Activated naive CD8-positive, alpha-beta T cell treated with anti-CD3 and anti-CD28 coated beads, Interleukin-2, amount 50 U/mL, for 16 hours (primary cell): ENCODE measurements around the gene MYOT.
"Not testable (repeated sequence)": the region's sequence is repeated elsewhere in the genome, so short reads cannot be mapped to it uniquely, and the experiment has no call there.

Experiments used
- DNase-seq: peaks from one replicate; pipeline ENCODE4 v3.0.0-alpha.2; 2020; ENCODE audit warnings: low read depth, low spot score

MYOT gene

GRCh38 chr5:137867664-137868063 lies at the start of gene MYOT:
Gene MYOT (plus strand): TSS chr5:137867860. CDS start chr5:137870652, 2,792 bp downstream.
- no peak for DNase-seq

GRCh38 chr5:137819766-137820165 lies 47.9 kb upstream of the MYOT start:
- no peak for DNase-seq

GRCh38 chr5:137822158-137822764 lies 45.4 kb upstream of the MYOT start:
- DNase-seq, result no peak

GRCh38 chr5:137822984-137823383 lies 44.7 kb upstream of the MYOT start:
- DNase-seq, result no peak

GRCh38 chr5:137825165-137825564 lies 42.5 kb upstream of the MYOT start:
- DNase-seq, result no peak

- DNase-seq, result no peak
Observed at GRCh38 chr5:137826067-137826466, 41.6 kb upstream of the MYOT start.

- DNase-seq, result no peak
Observed at GRCh38 chr5:137828180-137828579, 39.5 kb upstream of the MYOT start.

- DNase-seq, result no peak
Observed at GRCh38 chr5:137828664-137829063, 39.0 kb upstream of the MYOT start.

GRCh38 chr5:137831105-137831504 lies 36.6 kb upstream of the MYOT start:
- no peak for DNase-seq

GRCh38 chr5:137831526-137831925 lies 36.1 kb upstream of the MYOT start:
- no peak for DNase-seq

- DNase-seq, result no peak
Observed at GRCh38 chr5:137832416-137832815, 35.2 kb upstream of the MYOT start.

- no peak for DNase-seq
Observed at GRCh38 chr5:137833463-137833862, 34.2 kb upstream of the MYOT start.

- no peak for DNase-seq
Observed at GRCh38 chr5:137834498-137835049, 33.1 kb upstream of the MYOT start.

GRCh38 chr5:137836298-137836697 lies 31.4 kb upstream of the MYOT start:
- no peak for DNase-seq

- no peak for DNase-seq
Observed at GRCh38 chr5:137836997-137837396, 30.7 kb upstream of the MYOT start.

- DNase-seq, result no peak
Observed at GRCh38 chr5:137837491-137838394, 29.9 kb upstream of the MYOT start.

GRCh38 chr5:137838976-137839375 lies 28.7 kb upstream of the MYOT start:
- DNase-seq, result no peak

- DNase-seq, result no peak
Observed at GRCh38 chr5:137842296-137842695, 25.4 kb upstream of the MYOT start.

GRCh38 chr5:137843676-137844299 lies 23.9 kb upstream of the MYOT start:
- no peak for DNase-seq

GRCh38 chr5:137845472-137845871 lies 22.2 kb upstream of the MYOT start:
- no peak for DNase-seq

GRCh38 chr5:137847687-137848086 lies 20.0 kb upstream of the MYOT start:
- DNase-seq, result no peak

GRCh38 chr5:137853165-137853564 lies 14.5 kb upstream of the MYOT start:
- DNase-seq, result not testable (repeated sequence)
